Measurements from ENCODE around the gene ZNF775. TPM values are rescaled to one million over a fixed set of nuclear protein-coding genes. Genes with fewer than 3 reads are reported as not detected.
A peak's percentile ranks its signal among the peaks of the same experiment; 100 is the strongest.

ZNF775 gene
- total and polyA plus RNA-seq, 2 of the 13 experiments (the other 11 are each of a cell fraction or from before 2014, with no cell fraction given), result 3.1 to 3.2 TPM

DNA sequence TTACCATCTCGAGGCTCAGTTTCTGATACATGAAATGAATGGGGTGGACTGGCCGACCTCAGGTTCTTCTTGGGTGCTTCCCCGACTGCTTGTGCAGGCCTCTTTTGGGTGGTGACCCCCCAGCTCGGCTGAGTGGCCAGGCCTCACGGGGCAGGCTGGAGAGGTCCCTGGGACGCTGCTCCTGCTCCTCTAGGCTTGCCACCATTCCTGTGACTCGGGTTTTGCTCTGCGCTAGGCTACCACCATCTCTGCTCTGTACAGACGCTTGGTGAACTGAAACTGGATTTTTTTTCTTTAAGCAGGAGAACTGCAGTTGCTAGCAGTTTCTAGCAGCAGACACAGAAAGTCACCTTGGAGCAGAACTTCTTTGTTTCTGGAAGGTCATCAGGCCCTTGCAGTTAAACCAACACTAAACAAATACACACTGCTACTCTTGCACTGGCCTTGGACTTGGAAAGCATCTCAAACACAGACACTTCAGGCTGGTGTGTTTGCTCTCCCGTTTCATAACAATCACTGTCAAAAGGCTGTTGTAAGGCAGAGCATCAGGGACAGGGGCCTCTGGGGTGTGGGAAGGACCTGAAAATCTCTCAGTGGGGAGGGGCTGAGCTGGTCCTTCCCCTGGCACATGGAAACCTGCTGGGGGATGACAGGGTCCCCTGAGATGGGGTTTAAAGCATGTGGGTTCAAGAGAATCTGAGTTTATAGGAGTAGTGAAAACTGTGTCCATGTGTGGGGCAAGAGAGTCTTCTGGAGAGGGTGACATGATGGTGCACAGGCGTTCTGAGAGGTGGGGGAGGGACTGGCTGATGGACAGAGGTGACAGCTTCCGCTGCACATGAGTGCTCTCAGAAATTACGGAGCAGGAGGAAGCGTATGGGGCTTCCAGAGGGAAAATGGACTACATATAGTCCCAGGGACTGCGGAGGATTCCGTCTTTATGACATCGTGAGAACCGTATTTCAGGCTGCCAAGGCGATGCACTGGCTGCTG, 36.3 kb downstream of the ZNF775 start (continued):
- TF ChIP-seq FOXJ3 (CRISPR knock-in tag; IDR thresholded peaks at IDR 0.05; ENCODE audit: borderline replicate concordance) (peak; percentile 63; the same call in 1 of the 2 replicates), BHLHE40 (IDR thresholded peaks at IDR 0.05; ENCODE audit: low read length) (no peak), ZNF235 (CRISPR knock-in tag; IDR thresholded peaks at IDR 0.05; ENCODE audit: borderline replicate concordance) (no peak), ZNF609 (CRISPR knock-in tag; IDR thresholded peaks at IDR 0.05; ENCODE audit: borderline replicate concordance) (peak; percentile 88; the same call in 1 of the 2 replicates), SCMH1 (CRISPR knock-in tag; IDR thresholded peaks at IDR 0.05; ENCODE audit: borderline replicate concordance) (no peak), ZNF281 (CRISPR knock-in tag; IDR thresholded peaks at IDR 0.05; ENCODE audit: borderline replicate concordance) (peak; percentile 72; the same call in 1 of the 2 replicates), ZSCAN29 (CRISPR knock-in tag; conservative IDR thresholded peaks at IDR 0.05) (0 out of 2 replicates have a peak, but pooled peaks have one; percentile 26), CHD4 (IDR thresholded peaks at IDR 0.05; ENCODE audit: borderline replicate concordance, low read length) (no peak), ZMAT5 (CRISPR knock-in tag; IDR thresholded peaks at IDR 0.05; ENCODE audit: borderline replicate concordance, low read depth) (no peak), ZNF136 (CRISPR knock-in tag; IDR thresholded peaks at IDR 0.05; ENCODE audit: low read depth) (no peak), ZNF12 (CRISPR knock-in tag; IDR thresholded peaks at IDR 0.05) (peak; percentile 56; the same call in 1 of the 2 replicates), ZNF124 (CRISPR knock-in tag; IDR thresholded peaks at IDR 0.05) (peak; percentile 65; the same call in 1 of the 2 replicates), ZBTB1 (CRISPR knock-in tag; IDR thresholded peaks at IDR 0.05; ENCODE audit: borderline replicate concordance) (no peak), ZBTB7B (CRISPR knock-in tag; IDR thresholded peaks at IDR 0.05) (peak; percentile 60; the same call in 1 of the 2 replicates), CBX5 (CRISPR knock-in tag; IDR thresholded peaks at IDR 0.05; ENCODE audit: borderline replicate concordance) (no peak; the same call in 1 of the 2 replicates)
- TF ChIP-seq, protein P1, sequence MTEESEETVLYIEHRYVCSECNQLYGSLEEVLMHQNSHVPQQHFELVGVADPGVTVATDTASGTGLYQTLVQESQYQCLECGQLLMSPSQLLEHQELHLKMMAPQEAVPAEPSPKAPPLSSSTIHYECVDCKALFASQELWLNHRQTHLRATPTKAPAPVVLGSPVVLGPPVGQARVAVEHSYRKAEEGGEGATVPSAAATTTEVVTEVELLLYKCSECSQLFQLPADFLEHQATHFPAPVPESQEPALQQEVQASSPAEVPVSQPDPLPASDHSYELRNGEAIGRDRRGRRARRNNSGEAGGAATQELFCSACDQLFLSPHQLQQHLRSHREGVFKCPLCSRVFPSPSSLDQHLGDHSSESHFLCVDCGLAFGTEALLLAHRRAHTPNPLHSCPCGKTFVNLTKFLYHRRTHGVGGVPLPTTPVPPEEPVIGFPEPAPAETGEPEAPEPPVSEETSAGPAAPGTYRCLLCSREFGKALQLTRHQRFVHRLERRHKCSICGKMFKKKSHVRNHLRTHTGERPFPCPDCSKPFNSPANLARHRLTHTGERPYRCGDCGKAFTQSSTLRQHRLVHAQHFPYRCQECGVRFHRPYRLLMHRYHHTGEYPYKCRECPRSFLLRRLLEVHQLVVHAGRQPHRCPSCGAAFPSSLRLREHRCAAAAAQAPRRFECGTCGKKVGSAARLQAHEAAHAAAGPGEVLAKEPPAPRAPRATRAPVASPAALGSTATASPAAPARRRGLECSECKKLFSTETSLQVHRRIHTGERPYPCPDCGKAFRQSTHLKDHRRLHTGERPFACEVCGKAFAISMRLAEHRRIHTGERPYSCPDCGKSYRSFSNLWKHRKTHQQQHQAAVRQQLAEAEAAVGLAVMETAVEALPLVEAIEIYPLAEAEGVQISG (CRISPR knock-in tag; IDR thresholded peaks at IDR 0.05), result 0 out of 2 replicates have a peak, but pooled peaks have one; percentile 31
